Liver (tissue), 9 donors: ENCODE measurements around the gene TSPAN19. TPM values are rescaled to one million over a fixed set of nuclear protein-coding genes. Genes with fewer than 3 reads are reported as not detected.

ENCODE experiments used
- DNase-seq: peaks from one replicate; pipeline ENCODE4 v3.0.0-alpha.2; 2017; ENCODE audit warnings: low spot score
- H3K27ac ChIP-seq, 2 donors: one replicate each; pipeline ENCODE4 v1.7.0; 2013; ENCODE audit warnings: inconsistent platforms in 2 of 2, low read length in 2 of 2, control low read depth in 1 of 2, low read depth in 1 of 2, mild to moderate bottlenecking in 1 of 2
- H3K27me3 ChIP-seq, 4 donors: one replicate each; pipeline versions ENCODE4 v1.6.1 to v1.7.0; 2013; ENCODE audit warnings: low read length in 3 of 4, inconsistent platforms in 1 of 4, mild to moderate bottlenecking in 1 of 4, moderate library complexity in 1 of 4; ENCODE audit not compliant: control insufficient read depth in 4 of 4, insufficient read depth in 4 of 4
- H3K36me3 ChIP-seq, 4 donors: one replicate each; pipeline versions ENCODE4 v1.6.1 to v1.7.0; 2013; ENCODE audit warnings: low read length in 3 of 4, mild to moderate bottlenecking in 3 of 4, low read depth in 1 of 4, moderate library complexity in 1 of 4; ENCODE audit not compliant: control insufficient read depth in 4 of 4, insufficient read depth in 3 of 4
- H3K4me1 ChIP-seq, 4 donors: one replicate each; pipeline versions ENCODE4 v1.6.1 to v1.7.0; 2013; ENCODE audit warnings: low read length in 3 of 4, mild to moderate bottlenecking in 3 of 4, moderate library complexity in 1 of 4; ENCODE audit not compliant: control insufficient read depth in 4 of 4, insufficient read depth in 4 of 4
- H3K4me3 ChIP-seq, 3 donors: one replicate each; pipeline versions ENCODE4 v1.6.1 to v1.7.0; 2013; ENCODE audit warnings: low read length in 3 of 3, control low read depth in 1 of 3, low read depth in 1 of 3, mild to moderate bottlenecking in 1 of 3
- H3K9ac ChIP-seq, 2 donors: one replicate each; pipeline ENCODE4 v1.7.0; 2013; ENCODE audit warnings: low read length in 2 of 2, mild to moderate bottlenecking in 2 of 2, moderate library complexity in 2 of 2, control low read depth in 1 of 2, low read depth in 1 of 2
- H3K9me3 ChIP-seq, 4 donors: one replicate each; pipeline versions ENCODE4 v1.6.1 to v1.7.0; 2013; ENCODE audit warnings: low read length in 3 of 4; ENCODE audit not compliant: control insufficient read depth in 4 of 4
- ATF3 ChIP-seq: IDR thresholded peaks from 2 replicates; pipeline ENCODE4 v1.6.1; 2016; ENCODE audit warnings: antibody characterized with exemption
- EGR1 ChIP-seq, 2 donors: IDR thresholded peaks; 2 replicates each; pipeline ENCODE4 v1.6.1; 2016 to 2018; ENCODE audit warnings: antibody characterized with exemption in 2 of 2, low read depth in 2 of 2
- FOXA1 ChIP-seq: IDR thresholded peaks from 2 replicates; pipeline ENCODE4 v1.6.1; 2016; ENCODE audit warnings: antibody characterized with exemption
- FOXA2 ChIP-seq: IDR thresholded peaks from 2 replicates; pipeline ENCODE4 v1.6.1; 2016; ENCODE audit warnings: antibody characterized with exemption
- GABPA ChIP-seq, 2 donors: IDR thresholded peaks in 1 of 2; conservative IDR thresholded peaks in 1 of 2; 2 replicates each; pipeline ENCODE4 v1.6.1; 2016; ENCODE audit warnings: antibody characterized with exemption in 2 of 2, mild to moderate bottlenecking in 1 of 2, moderate library complexity in 1 of 2
- HNF4A ChIP-seq, 2 donors: conservative IDR thresholded peaks; 2 replicates each; pipeline ENCODE4 v1.6.1; 2016; ENCODE audit warnings: antibody characterized with exemption in 2 of 2, mild to moderate bottlenecking in 2 of 2
- HNF4G ChIP-seq: IDR thresholded peaks from 2 replicates; pipeline ENCODE4 v1.6.1; 2016; ENCODE audit warnings: antibody characterized with exemption
- JUND ChIP-seq, 2 donors: IDR thresholded peaks; 2 replicates each; pipeline ENCODE4 v1.6.1; 2016; ENCODE audit warnings: antibody characterized with exemption in 2 of 2
- NR2F2 ChIP-seq: IDR thresholded peaks from 2 replicates; pipeline ENCODE4 v1.6.1; 2016; ENCODE audit warnings: antibody characterized with exemption
- RAD21 ChIP-seq, 2 donors: IDR thresholded peaks; 2 replicates each; pipeline ENCODE4 v1.6.1; 2016; ENCODE audit warnings: antibody characterized with exemption in 2 of 2, mild to moderate bottlenecking in 2 of 2
- REST ChIP-seq: IDR thresholded peaks from 2 replicates; pipeline ENCODE4 v1.6.1; 2016; ENCODE audit warnings: antibody characterized with exemption, mild to moderate bottlenecking
- RXRA ChIP-seq, 2 donors: IDR thresholded peaks; 2 replicates each; pipeline ENCODE4 v1.6.1; 2017 to 2018; ENCODE audit warnings: antibody characterized with exemption in 2 of 2, mild to moderate bottlenecking in 1 of 2
- SP1 ChIP-seq: IDR thresholded peaks from 2 replicates; pipeline ENCODE4 v1.6.1; 2018; ENCODE audit warnings: antibody characterized with exemption, mild to moderate bottlenecking
- TAF1 ChIP-seq: conservative IDR thresholded peaks from 2 replicates; pipeline ENCODE4 v1.6.1; 2016; ENCODE audit warnings: antibody characterized with exemption, mild to moderate bottlenecking
- YY1 ChIP-seq: IDR thresholded peaks from 2 replicates; pipeline ENCODE4 v1.6.1; 2016; ENCODE audit warnings: antibody characterized with exemption, mild to moderate bottlenecking
- WGBS: extraction: QIAGEN DNeasy Blood & Tissue Kit; methylation state at CpG from one replicate; pipeline ENCODE4 v1.1.7; 2013; 5-methylcytosine and 5-hydroxymethylcytosine counted together
- polyA plus RNA-seq, 2 donors: library from polyadenylated mRNA; stranded (reverse) in 1 of 2; unstranded in 1 of 2; fragments of 200-250 nt in 1 of 2; fragments of >200 nt in 1 of 2; fragmentation: Nextera tagmentation in 1 of 2; extraction: Ambion mirVana in 1 of 2; gene quantifications; one replicate each; pipeline versions ENCODE4 v1.2.1 to v1.2.3, GENCODE V29; 2013 to 2015
- total RNA-seq, 2 donors: library from RNA; depleted of rRNA; stranded (reverse); fragments of >200 nt; gene quantifications; one replicate each; pipeline ENCODE4 v1.2.3, GENCODE V29; 2014
- TF ChIP-seq, protein P1 (sequence below): IDR thresholded peaks from 2 replicates; pipeline ENCODE4 v1.6.1; 2016; ENCODE audit warnings: antibody characterized with exemption
- TF ChIP-seq, protein P2 (sequence below): IDR thresholded peaks from 2 replicates; pipeline ENCODE4 v1.6.1; 2016; ENCODE audit warnings: antibody characterized with exemption
- TF ChIP-seq, protein P3 (sequence below): fragments of 150-350 bp; IDR thresholded peaks from 2 replicates; pipeline ENCODE4 v1.5.1; 2017; ENCODE audit warnings: improper control_type of control experiment, low read depth, low read length; ENCODE audit not compliant: missing input control
- donor health status: healthy.
- donor health status: healthy.
- donor health status: healthy.
- donor health status: healthy.
- donor health status: healthy.

The TSPAN19 gene
- total and polyA plus RNA-seq, 4 donors, result not detected

- H3K27me3 ChIP-seq, result peaks cover 0 to 5% (median 0%) of the 10 kb centered on the region in 4 donors
- no peak overlapping the region for H3K9ac ChIP-seq
- H3K4me3 ChIP-seq, result no peak overlapping the region
- WGBS, result 63% methylated on average over 2 of the region's 2 CpGs
- TF ChIP-seq SP1, result no peak
- no peak for DNase-seq
- H3K9me3 ChIP-seq, result no peaks in the 10 kb centered on the region
- no peaks in the 10 kb centered on the region for H3K36me3 ChIP-seq
- no peaks in the 10 kb centered on the region for H3K4me1 ChIP-seq
- no peak overlapping the region for H3K27ac ChIP-seq
These were observed 50.0 kb downstream of the TSPAN19 start for GRCh38 chr12:84986117-84986516.

DNA sequence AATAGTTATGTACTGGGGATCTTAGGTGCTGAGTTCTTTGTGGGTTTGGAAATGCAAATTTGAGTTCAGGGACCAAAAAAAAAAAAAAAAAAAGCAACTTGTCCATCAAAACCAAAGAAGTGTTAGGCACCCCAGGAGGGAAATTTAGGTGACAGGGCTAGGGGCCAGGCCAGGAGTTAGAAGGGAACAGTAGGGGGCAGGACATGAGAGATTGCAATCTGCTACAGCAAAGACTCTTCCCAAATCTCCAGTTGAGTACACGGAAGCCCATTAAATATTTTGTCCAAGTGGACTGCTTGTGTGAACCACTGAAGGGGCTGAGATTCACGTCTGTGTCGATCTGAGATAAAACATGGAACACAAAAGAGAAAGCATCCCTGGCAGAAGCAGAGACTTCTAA is 52.8 kb downstream of the TSPAN19 start:
- H3K4me1 ChIP-seq, result no peaks in the 10 kb centered on the region
- no peak for DNase-seq
- H3K4me3 ChIP-seq, result no peak overlapping the region
- H3K27ac ChIP-seq, result no peak overlapping the region
- no peaks in the 10 kb centered on the region for H3K36me3 ChIP-seq
- no peaks in the 10 kb centered on the region for H3K9me3 ChIP-seq
- peaks cover 0 to 5% (median 2%) of the 10 kb centered on the region in 4 donors for H3K27me3 ChIP-seq
- TF ChIP-seq RAD21 (IDR thresholded peaks at IDR 0.05) (no peak), FOXA2 (no peak), HNF4G (no peak), SP1 (no peak), EGR1 (IDR thresholded peaks at IDR 0.05; ENCODE audit: low read depth in 2 of 2) (no peak), NR2F2 (no peak), FOXA1 (no peak), HNF4A (conservative IDR thresholded peaks at IDR 0.05) (no peak), YY1 (no peak), GABPA (IDR thresholded peaks at IDR 0.05 in 1 of 2, conservative IDR thresholded peaks at IDR 0.05 in 1 of 2) (no peak), TAF1 (no peak), RXRA (IDR thresholded peaks at IDR 0.05) (no peak), ATF3 (no peak), REST (no peak), JUND (IDR thresholded peaks at IDR 0.05) (no peak)
- TF ChIP-seq, protein P1, sequence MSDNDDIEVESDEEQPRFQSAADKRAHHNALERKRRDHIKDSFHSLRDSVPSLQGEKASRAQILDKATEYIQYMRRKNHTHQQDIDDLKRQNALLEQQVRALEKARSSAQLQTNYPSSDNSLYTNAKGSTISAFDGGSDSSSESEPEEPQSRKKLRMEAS, result no peak
- TF ChIP-seq, protein P2, sequence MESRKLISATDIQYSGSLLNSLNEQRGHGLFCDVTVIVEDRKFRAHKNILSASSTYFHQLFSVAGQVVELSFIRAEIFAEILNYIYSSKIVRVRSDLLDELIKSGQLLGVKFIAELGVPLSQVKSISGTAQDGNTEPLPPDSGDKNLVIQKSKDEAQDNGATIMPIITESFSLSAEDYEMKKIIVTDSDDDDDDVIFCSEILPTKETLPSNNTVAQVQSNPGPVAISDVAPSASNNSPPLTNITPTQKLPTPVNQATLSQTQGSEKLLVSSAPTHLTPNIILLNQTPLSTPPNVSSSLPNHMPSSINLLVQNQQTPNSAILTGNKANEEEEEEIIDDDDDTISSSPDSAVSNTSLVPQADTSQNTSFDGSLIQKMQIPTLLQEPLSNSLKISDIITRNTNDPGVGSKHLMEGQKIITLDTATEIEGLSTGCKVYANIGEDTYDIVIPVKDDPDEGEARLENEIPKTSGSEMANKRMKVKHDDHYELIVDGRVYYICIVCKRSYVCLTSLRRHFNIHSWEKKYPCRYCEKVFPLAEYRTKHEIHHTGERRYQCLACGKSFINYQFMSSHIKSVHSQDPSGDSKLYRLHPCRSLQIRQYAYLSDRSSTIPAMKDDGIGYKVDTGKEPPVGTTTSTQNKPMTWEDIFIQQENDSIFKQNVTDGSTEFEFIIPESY, result no peak
- TF ChIP-seq, protein P3, sequence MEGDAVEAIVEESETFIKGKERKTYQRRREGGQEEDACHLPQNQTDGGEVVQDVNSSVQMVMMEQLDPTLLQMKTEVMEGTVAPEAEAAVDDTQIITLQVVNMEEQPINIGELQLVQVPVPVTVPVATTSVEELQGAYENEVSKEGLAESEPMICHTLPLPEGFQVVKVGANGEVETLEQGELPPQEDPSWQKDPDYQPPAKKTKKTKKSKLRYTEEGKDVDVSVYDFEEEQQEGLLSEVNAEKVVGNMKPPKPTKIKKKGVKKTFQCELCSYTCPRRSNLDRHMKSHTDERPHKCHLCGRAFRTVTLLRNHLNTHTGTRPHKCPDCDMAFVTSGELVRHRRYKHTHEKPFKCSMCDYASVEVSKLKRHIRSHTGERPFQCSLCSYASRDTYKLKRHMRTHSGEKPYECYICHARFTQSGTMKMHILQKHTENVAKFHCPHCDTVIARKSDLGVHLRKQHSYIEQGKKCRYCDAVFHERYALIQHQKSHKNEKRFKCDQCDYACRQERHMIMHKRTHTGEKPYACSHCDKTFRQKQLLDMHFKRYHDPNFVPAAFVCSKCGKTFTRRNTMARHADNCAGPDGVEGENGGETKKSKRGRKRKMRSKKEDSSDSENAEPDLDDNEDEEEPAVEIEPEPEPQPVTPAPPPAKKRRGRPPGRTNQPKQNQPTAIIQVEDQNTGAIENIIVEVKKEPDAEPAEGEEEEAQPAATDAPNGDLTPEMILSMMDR, result no peak
- no peak overlapping the region for H3K9ac ChIP-seq
- 59% methylated on average over 3 of the region's 3 CpGs for WGBS
